Vagina (tissue), 2 donors: ENCODE results near the gene ITGB4. TPM values are rescaled to one million over a fixed set of nuclear protein-coding genes. Genes with fewer than 3 reads are reported as not detected.

Experiments
- DNase-seq, 2 donors: peaks; one replicate each; pipeline ENCODE4 v3.0.0-alpha.2; 2017; ENCODE audit errors: extremely low spot score in 2 of 2
- H3K27ac ChIP-seq: fragments of 200-600 bp; sonication (generic); one replicate; pipeline ENCODE4 v1.5.1; 2019
- H3K27me3 ChIP-seq: fragments of 200-600 bp; sonication (generic); one replicate; pipeline ENCODE4 v1.5.1; 2019
- H3K36me3 ChIP-seq, 2 donors: fragments of 200-600 bp; sonication (generic); one replicate each; pipeline ENCODE4 v1.5.1; 2017 to 2019
- H3K4me1 ChIP-seq: fragments of 200-600 bp; sonication (generic); one replicate; pipeline ENCODE4 v1.5.1; 2019
- H3K4me3 ChIP-seq, 2 donors: fragments of 200-600 bp; sonication (generic); 1 replicate in 1 of 2; 2 replicates in 1 of 2; pipeline ENCODE4 v1.5.1; 2016 to 2019
- H3K9me3 ChIP-seq: fragments of 200-600 bp; sonication (generic); one replicate; pipeline ENCODE4 v1.5.1; 2019
- POLR2A ChIP-seq, 2 donors: fragments of 450-650 bp; IDR thresholded peaks; one replicate each; pipeline ENCODE4 v1.6.1; 2017; ENCODE audit warnings: antibody characterized with exemption in 2 of 2, mild to moderate bottlenecking in 2 of 2, moderate library complexity in 2 of 2
- POLR2AphosphoS5 ChIP-seq, 2 donors: sonication (generic); formaldehyde crosslinking; IDR thresholded peaks; one replicate each; pipeline ENCODE4 v1.9.0; 2017; ENCODE audit warnings: antibody characterized with exemption in 2 of 2, mild to moderate bottlenecking in 2 of 2, low read depth in 1 of 2; ENCODE audit not compliant: insufficient read depth in 1 of 2
- intact Hi-C: fragments of 100-400 bp; cut with DNase I; formaldehyde crosslinking; loops from one replicate; pipeline ENCODE4 v1.15.1; 2023
- total RNA-seq: library from RNA; depleted of rRNA; stranded (reverse); fragments of >200 nt; gene quantifications from one replicate; pipeline ENCODE4 v1.2.3, GENCODE V29; 2016
- TF ChIP-seq, protein P1 (sequence below), 3 experiments: fragments of 450-650 bp in 2 of 3; fragments of 200-600 bp in 1 of 3; sonication (generic) in 1 of 3; IDR thresholded peaks; one replicate each; pipeline ENCODE4 v1.5.1; 2017 to 2019; ENCODE audit warnings: antibody characterized with exemption in 3 of 3, mild to moderate bottlenecking in 2 of 3, moderate library complexity in 2 of 3

The ITGB4 gene
- total RNA-seq, 1 donor from 2014 or later = 169 TPM

- TF ChIP-seq, protein P1, sequence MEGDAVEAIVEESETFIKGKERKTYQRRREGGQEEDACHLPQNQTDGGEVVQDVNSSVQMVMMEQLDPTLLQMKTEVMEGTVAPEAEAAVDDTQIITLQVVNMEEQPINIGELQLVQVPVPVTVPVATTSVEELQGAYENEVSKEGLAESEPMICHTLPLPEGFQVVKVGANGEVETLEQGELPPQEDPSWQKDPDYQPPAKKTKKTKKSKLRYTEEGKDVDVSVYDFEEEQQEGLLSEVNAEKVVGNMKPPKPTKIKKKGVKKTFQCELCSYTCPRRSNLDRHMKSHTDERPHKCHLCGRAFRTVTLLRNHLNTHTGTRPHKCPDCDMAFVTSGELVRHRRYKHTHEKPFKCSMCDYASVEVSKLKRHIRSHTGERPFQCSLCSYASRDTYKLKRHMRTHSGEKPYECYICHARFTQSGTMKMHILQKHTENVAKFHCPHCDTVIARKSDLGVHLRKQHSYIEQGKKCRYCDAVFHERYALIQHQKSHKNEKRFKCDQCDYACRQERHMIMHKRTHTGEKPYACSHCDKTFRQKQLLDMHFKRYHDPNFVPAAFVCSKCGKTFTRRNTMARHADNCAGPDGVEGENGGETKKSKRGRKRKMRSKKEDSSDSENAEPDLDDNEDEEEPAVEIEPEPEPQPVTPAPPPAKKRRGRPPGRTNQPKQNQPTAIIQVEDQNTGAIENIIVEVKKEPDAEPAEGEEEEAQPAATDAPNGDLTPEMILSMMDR (IDR thresholded peaks at IDR 0.05) = no peak
- TF ChIP-seq POLR2AphosphoS5 (IDR thresholded peaks at IDR 0.05; ENCODE audit: insufficient read depth in 1 of 2, low read depth in 1 of 2) = no peak
- TF ChIP-seq POLR2A (IDR thresholded peaks at IDR 0.05) = no peak
- H3K4me3 ChIP-seq = no peak overlapping the region
- H3K27me3 ChIP-seq = no peaks in the 10 kb centered on the region
- DNase-seq = no peak
- H3K27ac ChIP-seq = no peak overlapping the region
- no peaks in the 10 kb centered on the region for H3K9me3 ChIP-seq
- intact Hi-C loops = no loop called here
- peaks cover 53% of the 10 kb centered on the region for H3K4me1 ChIP-seq
- peaks cover 7 to 80% of the 10 kb centered on the region in 2 donors for H3K36me3 ChIP-seq
Measured at GRCh38 chr17:75703591-75703990, 17.7 kb upstream of the ITGB4 start.

GRCh38 chr17:75704963-75705875, 16.0 kb upstream of the ITGB4 start:
- no peak for DNase-seq
- Histone ChIP-seq H3K36me3 (peaks cover 7 to 71% of the 10 kb centered on the region in 2 donors), H3K9me3 (no peaks in the 10 kb centered on the region), H3K4me1 (peaks cover 36% of the 10 kb centered on the region), H3K27ac (peak overlapping the region; percentile 7), H3K4me3 (no peak overlapping the region), H3K27me3 (no peaks in the 10 kb centered on the region)
- no peak for TF ChIP-seq POLR2A (IDR thresholded peaks at IDR 0.05)
- TF ChIP-seq, protein P1 (IDR thresholded peaks at IDR 0.05) = no peak
- intact Hi-C loops = no loop called here

DNA sequence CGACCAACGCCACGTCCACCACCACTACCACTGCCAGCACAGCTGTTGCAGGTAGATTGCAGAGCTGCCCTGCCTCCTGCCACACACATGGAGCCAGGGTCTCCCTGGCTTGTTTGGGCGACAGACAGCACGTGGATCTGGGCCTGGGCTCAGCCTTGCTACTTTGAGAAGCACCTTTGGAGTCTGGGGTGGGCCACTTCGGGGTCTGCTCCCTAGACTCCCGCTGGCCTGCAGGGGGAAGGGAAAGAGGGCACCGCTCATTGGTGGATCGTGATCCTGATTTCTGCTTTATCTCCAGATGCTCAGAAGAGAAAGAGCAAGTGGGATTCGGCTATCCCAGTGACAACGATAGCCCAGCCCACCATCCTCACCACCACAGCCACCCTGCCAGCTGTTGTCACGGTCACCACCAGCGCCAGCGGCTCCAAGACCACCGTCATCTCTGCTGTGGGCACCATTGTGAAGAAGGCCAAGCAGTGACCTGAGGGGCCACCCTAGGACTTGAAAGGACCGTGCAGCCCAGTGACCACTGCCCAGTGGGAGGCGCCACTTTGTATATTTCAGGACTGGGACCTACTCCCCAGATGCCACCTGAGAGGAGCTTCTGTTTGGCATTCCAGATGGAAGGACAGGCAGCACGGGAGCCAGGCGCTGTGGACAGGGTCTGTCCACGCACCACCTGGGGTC, 15.1 kb upstream of the ITGB4 start:
- Histone ChIP-seq H3K4me3 (no peak overlapping the region), H3K9me3 (no peaks in the 10 kb centered on the region), H3K27me3 (no peaks in the 10 kb centered on the region), H3K36me3 (peaks cover 7 to 62% of the 10 kb centered on the region in 2 donors), H3K27ac (peak overlapping the region; percentile 7), H3K4me1 (peaks cover 28% of the 10 kb centered on the region)
- DNase-seq = no peak
- TF ChIP-seq POLR2AphosphoS5 (IDR thresholded peaks at IDR 0.05; ENCODE audit: insufficient read depth in 1 of 2, low read depth in 1 of 2) = no peak
- no peak for TF ChIP-seq POLR2A (IDR thresholded peaks at IDR 0.05)
- TF ChIP-seq, protein P1 (IDR thresholded peaks at IDR 0.05) = no peak
- intact Hi-C loops = no loop called here

GRCh38 chr17:75707079-75707571, 14.1 kb upstream of the ITGB4 start:
- Histone ChIP-seq H3K27ac (peak overlapping the region; percentile 35), H3K4me1 (peaks cover 19% of the 10 kb centered on the region), H3K4me3 (no peak overlapping the region), H3K9me3 (no peaks in the 10 kb centered on the region), H3K27me3 (no peaks in the 10 kb centered on the region), H3K36me3 (peaks cover 7 to 56% of the 10 kb centered on the region in 2 donors)
- no peak for DNase-seq
- intact Hi-C loops = no loop called here
- TF ChIP-seq, protein P1 (IDR thresholded peaks at IDR 0.05) = no peak
- TF ChIP-seq POLR2AphosphoS5 (IDR thresholded peaks at IDR 0.05; ENCODE audit: insufficient read depth in 1 of 2, low read depth in 1 of 2) (peak; percentile 32 to 64), POLR2A (IDR thresholded peaks at IDR 0.05) (no peak)
